Trophoblast cell (in vitro differentiated cells and primary cell): ENCODE results near the gene MTUS2.

Source experiments
- DNase-seq, 2 donors: peaks; one replicate each; pipeline ENCODE4 v3.0.0-alpha.2; 2016
- H2AFZ ChIP-seq: 2 replicates; pipeline ENCODE4 v1.6.1; 2013; ENCODE audit warnings: low read length, moderate library complexity, mild to moderate bottlenecking; ENCODE audit not compliant: insufficient read depth, poor library complexity
- H2AK5ac ChIP-seq: 2 replicates; pipeline ENCODE4 v1.6.1; 2013; ENCODE audit warnings: mild to moderate bottlenecking, low read length
- H2BK120ac ChIP-seq: 2 replicates; pipeline ENCODE4 v1.6.1; 2013; ENCODE audit warnings: low read length, mild to moderate bottlenecking, moderate library complexity; ENCODE audit not compliant: insufficient read depth, poor library complexity
- H2BK12ac ChIP-seq: 2 replicates; pipeline ENCODE4 v1.6.1; 2013; ENCODE audit warnings: mild to moderate bottlenecking, low read length, moderate library complexity
- H2BK5ac ChIP-seq: 2 replicates; pipeline ENCODE4 v1.6.1; 2013; ENCODE audit warnings: low read length, low read depth, moderate library complexity, mild to moderate bottlenecking; ENCODE audit not compliant: poor library complexity
- H3K14ac ChIP-seq: 2 replicates; pipeline ENCODE4 v1.6.1; 2013; ENCODE audit warnings: mild to moderate bottlenecking, low read length
- H3K18ac ChIP-seq: 2 replicates; pipeline ENCODE4 v1.6.1; 2013; ENCODE audit warnings: mild to moderate bottlenecking, low read length
- H3K23ac ChIP-seq: 2 replicates; pipeline ENCODE4 v1.6.1; 2013; ENCODE audit warnings: low read length
- H3K27ac ChIP-seq: 2 replicates; pipeline ENCODE4 v1.5.1; 2013; ENCODE audit warnings: low read depth, mild to moderate bottlenecking, inconsistent platforms, low read length, moderate library complexity
- H3K27me3 ChIP-seq: 2 replicates; pipeline ENCODE4 v1.6.1; 2013; ENCODE audit warnings: inconsistent platforms, mild to moderate bottlenecking, low read length, moderate library complexity; ENCODE audit not compliant: insufficient read depth
- H3K36me3 ChIP-seq, 2 experiments: 1 replicate in 1 of 2; 2 replicates in 1 of 2; pipeline ENCODE4 v1.6.1; 2013; ENCODE audit warnings: low read length in 2 of 2, mild to moderate bottlenecking in 2 of 2, moderate library complexity in 1 of 2; ENCODE audit not compliant: insufficient read depth in 2 of 2, control insufficient read depth in 1 of 2
- H3K4ac ChIP-seq: 2 replicates; pipeline ENCODE4 v1.6.1; 2013; ENCODE audit warnings: low read depth, mild to moderate bottlenecking, low read length, moderate library complexity
- H3K4me1 ChIP-seq, 2 experiments: 1 replicate in 1 of 2; 2 replicates in 1 of 2; pipeline ENCODE4 v1.6.1; 2013; ENCODE audit warnings: low read length in 2 of 2, mild to moderate bottlenecking in 2 of 2, moderate library complexity in 1 of 2; ENCODE audit not compliant: insufficient read depth in 2 of 2, control insufficient read depth in 1 of 2
- H3K4me2 ChIP-seq: 2 replicates; pipeline ENCODE4 v1.6.1; 2013; ENCODE audit warnings: inconsistent platforms, mild to moderate bottlenecking, low read length, moderate library complexity
- H3K4me3 ChIP-seq: 2 replicates; pipeline ENCODE4 v1.5.1; 2013; ENCODE audit warnings: mild to moderate bottlenecking, low read depth, low read length, inconsistent platforms
- H3K79me1 ChIP-seq: one replicate; pipeline ENCODE4 v1.6.1; 2013; ENCODE audit warnings: low read length
- H3K79me2 ChIP-seq: 2 replicates; pipeline ENCODE4 v1.6.1; 2013; ENCODE audit warnings: low read length, mild to moderate bottlenecking; ENCODE audit not compliant: control insufficient read depth, insufficient read depth, poor library complexity
- H3K9ac ChIP-seq: 2 replicates; pipeline ENCODE4 v1.6.1; 2013; ENCODE audit warnings: mild to moderate bottlenecking, low read length
- H3K9me3 ChIP-seq: 2 replicates; pipeline ENCODE4 v1.6.1; 2013; ENCODE audit warnings: low read depth, mild to moderate bottlenecking, control low read depth, inconsistent platforms, low read length; ENCODE audit not compliant: insufficient read depth
- H4K12ac ChIP-seq: 2 replicates; pipeline ENCODE4 v1.6.1; 2013; ENCODE audit warnings: low read depth, mild to moderate bottlenecking, low read length, moderate library complexity
- H4K8ac ChIP-seq: 2 replicates; pipeline ENCODE4 v1.6.1; 2013; ENCODE audit warnings: low read depth, mild to moderate bottlenecking, low read length, moderate library complexity
- H4K91ac ChIP-seq: one replicate; pipeline ENCODE4 v1.6.1; 2013; ENCODE audit warnings: low read depth, mild to moderate bottlenecking, low read length, moderate library complexity
- WGBS: extraction: QIAGEN DNeasy Blood & Tissue Kit; methylation state at CpG from one replicate; pipeline ENCODE4 v1.1.7; 2013; ENCODE audit warnings: missing lambda C conversion rate; ENCODE audit not compliant: insufficient read length, insufficient coverage; ENCODE audit errors: extremely low coverage; 5-methylcytosine and 5-hydroxymethylcytosine counted together

Gene MTUS2

GRCh38 chr13:29271606-29272005, 451.5 kb downstream of the MTUS2 start:
- no peak overlapping the region for H3K14ac ChIP-seq
- no peak overlapping the region for H3K4ac ChIP-seq
- H3K23ac ChIP-seq = no peak overlapping the region
- no peak for DNase-seq
- no peak overlapping the region for H4K8ac ChIP-seq
- no peaks in the 10 kb centered on the region for H3K36me3 ChIP-seq
- H3K79me2 ChIP-seq = no peaks in the 10 kb centered on the region
- H4K12ac ChIP-seq = no peak overlapping the region
- no peak overlapping the region for H2BK5ac ChIP-seq
- H3K79me1 ChIP-seq = no peaks in the 10 kb centered on the region
- no peak overlapping the region for H3K18ac ChIP-seq
- no peak overlapping the region for H2AFZ ChIP-seq
- no CpG with 5 or more reads among the region's 3 CpGs for WGBS
- H3K9me3 ChIP-seq = no peaks in the 10 kb centered on the region
- no peak overlapping the region for H3K4me2 ChIP-seq
- no peak overlapping the region for H2BK120ac ChIP-seq
- H3K27ac ChIP-seq = no peak overlapping the region
- no peaks in the 10 kb centered on the region for H3K27me3 ChIP-seq
- H3K9ac ChIP-seq = no peak overlapping the region
- H3K4me3 ChIP-seq = no peak overlapping the region
- H4K91ac ChIP-seq = no peak overlapping the region
- H2BK12ac ChIP-seq = no peak overlapping the region
- no peak overlapping the region for H2AK5ac ChIP-seq
- H3K4me1 ChIP-seq = no peaks in the 10 kb centered on the region

DNA sequence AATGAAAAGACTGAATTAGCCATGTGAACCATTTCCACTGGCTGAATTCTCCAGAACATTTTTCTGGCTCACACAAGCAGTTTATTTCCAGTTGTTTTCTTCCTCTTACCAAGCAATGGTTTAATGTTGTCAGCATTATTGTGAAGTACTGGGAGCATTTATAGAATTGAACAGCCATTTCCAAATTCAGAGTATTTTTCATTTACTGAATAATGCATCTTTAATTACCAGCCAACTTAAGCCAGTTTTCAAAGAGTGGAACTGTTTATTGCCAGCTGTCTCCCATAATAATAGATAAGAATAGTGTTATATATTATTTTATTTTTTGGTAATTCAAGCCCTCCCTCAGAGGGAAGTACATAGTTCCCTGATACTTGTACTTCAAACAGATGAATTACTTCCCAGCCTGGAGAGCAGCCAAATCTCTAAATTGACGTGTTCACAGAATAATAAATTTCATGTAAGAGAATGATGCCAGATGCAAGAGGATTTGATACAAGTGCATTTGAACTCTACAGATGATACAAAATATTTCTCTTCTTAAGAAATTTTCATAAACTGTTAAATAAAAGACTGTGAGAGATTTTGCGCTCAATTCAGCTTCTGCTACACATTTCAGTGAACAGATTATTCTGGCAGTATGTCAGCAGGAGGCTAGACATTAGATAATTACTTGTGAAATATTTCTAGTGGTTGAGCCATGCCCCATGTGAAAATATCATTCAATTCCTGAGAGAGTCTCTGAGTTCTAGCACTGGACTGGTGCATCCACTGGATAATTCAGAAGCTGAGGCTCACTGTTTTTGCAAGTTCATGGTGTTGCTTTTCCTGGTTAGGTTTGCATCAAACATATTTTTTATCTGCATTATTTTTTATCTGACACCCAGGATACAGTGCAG, 459.5 kb downstream of the MTUS2 start:
- H3K4me2 ChIP-seq = no peak overlapping the region

GRCh38 chr13:29281932-29282495, 461.9 kb downstream of the MTUS2 start:
- Histone ChIP-seq H3K27ac (no peak overlapping the region), H3K14ac (no peak overlapping the region), H2BK5ac (no peak overlapping the region)

More for the DNA sequence above, 459.5 kb downstream of the MTUS2 start:
- DNase-seq = no peak
- Histone ChIP-seq H3K9me3 (peaks cover 3% of the 10 kb centered on the region), H3K79me2 (no peaks in the 10 kb centered on the region), H2AFZ (no peak overlapping the region), H2BK12ac (no peak overlapping the region), H4K12ac (no peak overlapping the region), H3K27me3 (no peaks in the 10 kb centered on the region), H2BK5ac (no peak overlapping the region), H3K79me1 (no peaks in the 10 kb centered on the region), H3K23ac (no peak overlapping the region), H2AK5ac (no peak overlapping the region), H3K18ac (no peak overlapping the region), H3K9ac (no peak overlapping the region), H3K36me3 (no peaks in the 10 kb centered on the region), H2BK120ac (no peak overlapping the region), H3K27ac (no peak overlapping the region), H3K4ac (no peak overlapping the region), H4K8ac (no peak overlapping the region), H3K14ac (no peak overlapping the region), H3K4me1 (no peaks in the 10 kb centered on the region), H4K91ac (no peak overlapping the region), H3K4me3 (no peak overlapping the region)
- no CpG with 5 or more reads among the region's 2 CpGs for WGBS

DNA sequence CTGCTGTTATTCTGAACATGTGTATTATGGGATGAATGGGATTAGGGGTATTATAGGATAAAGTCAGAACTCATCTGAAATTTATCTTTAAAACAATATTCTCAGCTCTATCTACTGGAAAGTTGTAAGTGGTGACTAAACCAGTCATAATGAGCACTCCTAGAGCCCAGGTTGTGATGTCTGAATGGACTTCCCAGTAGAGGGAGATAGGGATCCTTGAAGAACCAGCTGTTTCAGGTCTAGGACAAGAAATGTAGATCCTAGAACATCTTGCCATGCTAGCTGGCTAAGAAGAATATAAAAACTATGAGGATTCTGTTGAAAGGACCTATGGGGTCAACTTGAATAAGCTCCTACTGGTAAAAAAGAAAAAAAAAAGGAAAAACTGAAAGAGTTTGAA, 464.6 kb downstream of the MTUS2 start:
- Histone ChIP-seq H3K23ac (no peak overlapping the region), H3K4me3 (no peak overlapping the region), H4K12ac (no peak overlapping the region), H3K4ac (no peak overlapping the region), H3K9ac (no peak overlapping the region), H4K91ac (no peak overlapping the region), H3K4me1 (no peaks in the 10 kb centered on the region), H3K36me3 (no peaks in the 10 kb centered on the region), H2BK120ac (no peak overlapping the region), H2AK5ac (no peak overlapping the region), H3K9me3 (peaks cover 3% of the 10 kb centered on the region), H3K27me3 (no peaks in the 10 kb centered on the region), H3K4me2 (no peak overlapping the region), H2AFZ (no peak overlapping the region), H3K27ac (no peak overlapping the region), H3K79me1 (no peaks in the 10 kb centered on the region), H3K14ac (no peak overlapping the region), H3K18ac (no peak overlapping the region), H3K79me2 (no peaks in the 10 kb centered on the region), H4K8ac (no peak overlapping the region), H2BK12ac (no peak overlapping the region), H2BK5ac (no peak overlapping the region)
- DNase-seq = peak in 1 of 2 donors; percentile 6

More at GRCh38 chr13:29281932-29282495, 461.9 kb downstream of the MTUS2 start:
- Histone ChIP-seq H3K9ac (peak overlapping the region; percentile 4), H4K12ac (no peak overlapping the region), H3K9me3 (peaks cover 3% of the 10 kb centered on the region), H3K4me1 (no peaks in the 10 kb centered on the region), H3K23ac (no peak overlapping the region), H4K91ac (no peak overlapping the region), H4K8ac (no peak overlapping the region), H3K79me2 (no peaks in the 10 kb centered on the region), H2AFZ (no peak overlapping the region), H3K4me3 (no peak overlapping the region), H3K18ac (no peak overlapping the region), H3K36me3 (no peaks in the 10 kb centered on the region), H2BK120ac (no peak overlapping the region), H3K4ac (no peak overlapping the region), H3K79me1 (no peaks in the 10 kb centered on the region), H2AK5ac (no peak overlapping the region), H3K4me2 (no peak overlapping the region), H3K27me3 (no peaks in the 10 kb centered on the region), H2BK12ac (no peak overlapping the region)
- WGBS = no CpG with 5 or more reads among the region's 5 CpGs
- no peak for DNase-seq
